ENCODE results near the gene KCNT2. TPM values are rescaled to one million over a fixed set of nuclear protein-coding genes. Genes with fewer than 3 reads are reported as not detected.

Gene KCNT2
- 2.4 TPM for polyA plus RNA-seq (2013, experiment 1 of 2)
- 2.8 TPM for polyA plus RNA-seq (2013, experiment 2 of 2)

DNA sequence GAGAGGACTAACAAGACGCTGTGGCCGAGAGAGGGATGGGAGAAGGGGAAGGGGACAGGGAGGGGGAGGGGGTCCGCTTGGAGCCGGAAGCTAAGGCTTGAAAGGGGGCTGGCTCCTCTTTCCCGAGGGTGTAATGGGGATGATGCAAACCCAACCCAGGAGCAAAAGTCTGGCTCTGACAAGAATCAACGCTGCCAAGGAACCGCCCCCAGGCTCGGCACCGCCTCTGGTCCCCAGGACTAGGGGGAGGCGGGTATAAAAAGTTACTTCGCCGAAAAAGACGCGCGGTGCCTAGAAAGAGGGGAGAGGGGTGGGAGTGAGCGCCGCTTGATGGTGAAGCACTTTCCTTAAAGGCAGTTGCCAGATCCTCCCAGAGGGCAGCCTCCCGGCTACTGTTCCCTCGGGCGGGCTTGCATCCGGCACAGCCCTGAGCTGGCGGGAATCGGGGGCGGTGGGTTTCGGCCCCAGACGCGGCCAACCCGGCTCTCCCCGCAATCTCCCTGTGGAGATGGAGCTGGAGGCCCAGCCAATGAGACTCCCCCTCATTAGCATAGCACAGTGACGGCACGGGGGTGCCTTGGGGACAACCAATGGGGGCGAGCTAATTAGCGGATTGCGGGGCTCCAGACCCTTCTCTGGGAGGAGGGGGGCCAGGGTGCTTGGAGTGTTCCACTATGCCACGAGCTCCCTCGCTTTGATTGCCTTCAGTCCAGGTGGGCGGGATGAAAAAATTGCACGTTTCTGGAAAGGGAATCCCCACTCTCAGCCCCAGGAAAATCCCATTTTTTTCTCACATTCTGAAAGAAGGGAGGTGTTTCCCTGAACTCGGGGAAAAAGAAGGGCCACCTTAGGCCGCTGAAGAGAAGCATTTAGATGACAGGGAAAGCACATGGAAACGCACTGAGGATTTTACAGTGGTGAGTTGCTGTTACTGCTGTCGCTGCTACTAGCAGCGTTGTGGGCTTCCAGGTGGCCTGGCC is at the start of gene KCNT2:
KCNT2 (minus strand) TSS at position 51 of the 980 bp plus-strand sequence. CDS start 131 bp downstream, outside the sequence.
- peaks cover 5% of the 10 kb centered on the region for H3K79me1 ChIP-seq (replicated peaks; ENCODE audit: low read length, poor library complexity, severe bottlenecking)
- H3K4me2 ChIP-seq (ENCODE audit: low read length, poor library complexity, severe bottlenecking) = peak within 1 kb of the TSS; percentile 64
- peak within 1 kb of the TSS; percentile 63 for H2BK15ac ChIP-seq (ENCODE audit: low read depth, poor library complexity, severe bottlenecking)
- no peak within 1 kb of the TSS for H4K91ac ChIP-seq (ENCODE audit: low read length)
- H2AFZ ChIP-seq (ENCODE audit: low read depth, low read length) = peak within 1 kb of the TSS; percentile 79
- peak within 1 kb of the TSS; percentile 73 for H3K27ac ChIP-seq (ENCODE audit: low read length, poor library complexity, severe bottlenecking)
- under 1% methylated on average over 43 of the region's 43 CpGs for WGBS
- H3K14ac ChIP-seq (ENCODE audit: low read length in 2 of 2) = no peak within 1 kb of the TSS
- H3K4me3 ChIP-seq (ENCODE audit: insufficient read depth in 1 of 2, low read depth in 1 of 2, low read length in 2 of 2) = peak within 1 kb of the TSS; percentile 68 to 77
- H2BK5ac ChIP-seq (ENCODE audit: low read depth, low read length, poor library complexity, severe bottlenecking) = no peak within 1 kb of the TSS
- H2BK120ac ChIP-seq (ENCODE audit: low read depth, low read length) = no peak within 1 kb of the TSS
- peak within 1 kb of the TSS in 1 of 2 experiments; percentile 60 for H3K4ac ChIP-seq (ENCODE audit: low read depth in 1 of 2, low read length in 2 of 2)
- no peaks in the 10 kb centered on the region for H3K36me3 ChIP-seq (ENCODE audit: control insufficient read depth in 1 of 2, insufficient read depth in 2 of 2, low read depth in 1 of 2, low read length in 2 of 2)
- peak within 1 kb of the TSS; percentile 71 for H4K8ac ChIP-seq (ENCODE audit: low read length)
- DNase-seq = peak; percentile 88
- H2BK12ac ChIP-seq (ENCODE audit: low read length in 2 of 2) = peak within 1 kb of the TSS; percentile 37 to 42
- no peak within 1 kb of the TSS for H2AK5ac ChIP-seq (ENCODE audit: low read length, severe bottlenecking)
- no peaks in the 10 kb centered on the region for H3K9me3 ChIP-seq (ENCODE audit: control insufficient read depth, low read length)
- H3K23ac ChIP-seq (ENCODE audit: low read length in 2 of 2) = no peak within 1 kb of the TSS
- peak within 1 kb of the TSS; percentile 50 to 80 for H3K18ac ChIP-seq (ENCODE audit: low read depth in 1 of 2, low read length in 2 of 2)
- H3K27me3 ChIP-seq (ENCODE audit: control insufficient read depth in 1 of 2, insufficient read depth in 1 of 2, low read length in 2 of 2) = no peaks in the 10 kb centered on the region
- peak within 1 kb of the TSS; percentile 68 for H3K9ac ChIP-seq (ENCODE audit: low read length)
- peaks cover 3% of the 10 kb centered on the region for H3K4me1 ChIP-seq (ENCODE audit: control insufficient read depth, insufficient read depth, low read depth, low read length)

DNA sequence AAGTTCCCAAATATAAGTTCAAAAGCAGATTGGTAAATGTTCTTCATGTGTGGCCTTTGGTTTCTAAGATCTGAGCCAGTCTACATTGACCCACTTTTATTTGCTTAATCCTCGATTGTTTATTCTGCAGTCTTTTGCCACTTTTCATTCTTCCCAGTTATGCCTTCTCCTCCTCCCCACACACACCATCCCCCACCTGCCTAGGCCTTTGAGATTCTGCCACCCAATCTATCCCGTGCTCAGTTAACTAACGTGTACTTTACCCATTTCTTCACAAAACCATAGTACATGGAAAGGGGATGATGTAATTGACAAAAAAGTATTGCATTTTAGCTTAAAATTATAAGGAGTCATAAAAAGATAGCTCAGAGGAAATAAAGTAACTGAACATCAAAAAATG is 47.3 kb upstream of the KCNT2 start:
- Histone ChIP-seq H3K27me3 (ENCODE audit: control insufficient read depth in 1 of 2, insufficient read depth in 1 of 2, low read length in 2 of 2) (no peaks in the 10 kb centered on the region), H2BK12ac (ENCODE audit: low read length in 2 of 2) (no peak overlapping the region), H2BK15ac (ENCODE audit: low read depth, poor library complexity, severe bottlenecking) (no peak overlapping the region), H3K4ac (ENCODE audit: low read depth in 1 of 2, low read length in 2 of 2) (no peak overlapping the region), H3K23ac (ENCODE audit: low read length in 2 of 2) (no peak overlapping the region), H2AK5ac (ENCODE audit: low read length, severe bottlenecking) (no peak overlapping the region), H2AFZ (ENCODE audit: low read depth, low read length) (no peak overlapping the region), H3K9me3 (ENCODE audit: control insufficient read depth, low read length) (no peaks in the 10 kb centered on the region), H3K18ac (ENCODE audit: low read depth in 1 of 2, low read length in 2 of 2) (no peak overlapping the region), H3K4me2 (ENCODE audit: low read length, poor library complexity, severe bottlenecking) (no peak overlapping the region), H3K4me1 (ENCODE audit: control insufficient read depth, insufficient read depth, low read depth, low read length) (peaks cover 1% of the 10 kb centered on the region), H3K9ac (ENCODE audit: low read length) (no peak overlapping the region), H3K4me3 (ENCODE audit: insufficient read depth in 1 of 2, low read depth in 1 of 2, low read length in 2 of 2) (no peak overlapping the region), H4K8ac (ENCODE audit: low read length) (no peak overlapping the region), H3K14ac (ENCODE audit: low read length in 2 of 2) (no peak overlapping the region), H3K27ac (ENCODE audit: low read length, poor library complexity, severe bottlenecking) (no peak overlapping the region), H3K79me1 (replicated peaks; ENCODE audit: low read length, poor library complexity, severe bottlenecking) (peaks cover 5% of the 10 kb centered on the region), H3K36me3 (ENCODE audit: control insufficient read depth in 1 of 2, insufficient read depth in 2 of 2, low read depth in 1 of 2, low read length in 2 of 2) (peaks cover 0 to 6% of the 10 kb centered on the region in 2 experiments), H4K91ac (ENCODE audit: low read length) (no peak overlapping the region), H2BK120ac (ENCODE audit: low read depth, low read length) (no peak overlapping the region), H2BK5ac (ENCODE audit: low read depth, low read length, poor library complexity, severe bottlenecking) (no peak overlapping the region)
- no peak for DNase-seq
- WGBS = 100% methylated on average over 1 of the region's 3 CpGs

DNA sequence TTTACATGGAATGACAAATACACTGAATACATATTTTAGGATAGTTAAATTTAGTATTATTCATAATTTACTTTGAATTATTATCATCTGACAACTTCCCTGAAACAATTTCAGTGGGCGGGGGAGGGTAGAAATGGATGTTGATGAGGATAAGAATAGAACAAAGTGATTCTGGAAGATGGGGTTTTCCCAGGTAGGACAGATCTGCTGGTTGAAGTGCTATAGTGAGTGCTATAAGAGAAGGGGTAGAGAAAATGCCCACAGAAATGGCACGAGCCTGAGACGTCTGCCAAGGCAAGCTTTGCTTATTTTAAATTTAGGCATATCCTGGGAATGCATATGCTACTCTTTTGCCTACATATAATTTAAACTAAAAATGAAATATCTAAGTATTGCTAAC is 46.8 kb upstream of the KCNT2 start:
- peaks cover 5% of the 10 kb centered on the region for H3K79me1 ChIP-seq (replicated peaks; ENCODE audit: low read length, poor library complexity, severe bottlenecking)
- H2AK5ac ChIP-seq (ENCODE audit: low read length, severe bottlenecking) = no peak overlapping the region
- H2BK5ac ChIP-seq (ENCODE audit: low read depth, low read length, poor library complexity, severe bottlenecking) = no peak overlapping the region
- H3K36me3 ChIP-seq (ENCODE audit: control insufficient read depth in 1 of 2, insufficient read depth in 2 of 2, low read depth in 1 of 2, low read length in 2 of 2) = peaks cover 0 to 6% of the 10 kb centered on the region in 2 experiments
- H3K9ac ChIP-seq (ENCODE audit: low read length) = no peak overlapping the region
- H3K27ac ChIP-seq (ENCODE audit: low read length, poor library complexity, severe bottlenecking) = no peak overlapping the region
- H3K23ac ChIP-seq (ENCODE audit: low read length in 2 of 2) = no peak overlapping the region
- no peak overlapping the region for H2BK120ac ChIP-seq (ENCODE audit: low read depth, low read length)
- no peak overlapping the region for H3K4me2 ChIP-seq (ENCODE audit: low read length, poor library complexity, severe bottlenecking)
- peak overlapping the region in 1 of 2 experiments; percentile 70 for H3K4me3 ChIP-seq (ENCODE audit: insufficient read depth in 1 of 2, low read depth in 1 of 2, low read length in 2 of 2)
- H2BK12ac ChIP-seq (ENCODE audit: low read length in 2 of 2) = no peak overlapping the region
- no peak overlapping the region for H4K8ac ChIP-seq (ENCODE audit: low read length)
- peaks cover 3% of the 10 kb centered on the region for H3K4me1 ChIP-seq (ENCODE audit: control insufficient read depth, insufficient read depth, low read depth, low read length)
- H2AFZ ChIP-seq (ENCODE audit: low read depth, low read length) = no peak overlapping the region
- no peak overlapping the region for H4K91ac ChIP-seq (ENCODE audit: low read length)
- DNase-seq = no peak
- WGBS = 100% methylated on average over 1 of the region's 3 CpGs
- no peaks in the 10 kb centered on the region for H3K9me3 ChIP-seq (ENCODE audit: control insufficient read depth, low read length)
- no peak overlapping the region for H2BK15ac ChIP-seq (ENCODE audit: low read depth, poor library complexity, severe bottlenecking)
- H3K18ac ChIP-seq (ENCODE audit: low read depth in 1 of 2, low read length in 2 of 2) = no peak overlapping the region
- H3K27me3 ChIP-seq (ENCODE audit: control insufficient read depth in 1 of 2, insufficient read depth in 1 of 2, low read length in 2 of 2) = no peaks in the 10 kb centered on the region
- no peak overlapping the region for H3K14ac ChIP-seq (ENCODE audit: low read length in 2 of 2)
- H3K4ac ChIP-seq (ENCODE audit: low read depth in 1 of 2, low read length in 2 of 2) = no peak overlapping the region

DNA sequence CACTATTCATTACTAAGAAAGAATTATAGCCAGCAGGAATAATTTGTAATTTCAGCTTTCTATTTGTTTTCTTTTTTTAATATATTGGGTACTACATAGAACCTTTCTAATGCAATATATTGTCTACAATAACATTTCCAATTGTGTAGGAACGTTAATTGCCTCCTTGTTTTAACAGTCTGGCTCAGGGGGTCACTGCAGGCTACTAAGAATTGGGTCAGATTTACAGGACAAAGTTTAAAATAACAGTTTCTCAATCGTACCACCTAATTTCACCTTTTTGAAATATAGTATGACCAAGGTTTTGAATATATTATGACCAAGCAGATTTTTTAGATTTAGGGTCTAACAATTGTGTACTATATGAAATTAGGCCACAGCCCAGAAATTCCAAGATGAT is 46.0 kb upstream of the KCNT2 start:
- Histone ChIP-seq H3K18ac (ENCODE audit: low read depth in 1 of 2, low read length in 2 of 2) (no peak overlapping the region), H2BK120ac (ENCODE audit: low read depth, low read length) (no peak overlapping the region), H3K4me3 (ENCODE audit: insufficient read depth in 1 of 2, low read depth in 1 of 2, low read length in 2 of 2) (peak overlapping the region in 1 of 2 experiments; percentile 70), H2BK5ac (ENCODE audit: low read depth, low read length, poor library complexity, severe bottlenecking) (no peak overlapping the region), H3K23ac (ENCODE audit: low read length in 2 of 2) (no peak overlapping the region), H2BK12ac (ENCODE audit: low read length in 2 of 2) (no peak overlapping the region), H3K27me3 (ENCODE audit: control insufficient read depth in 1 of 2, insufficient read depth in 1 of 2, low read length in 2 of 2) (no peaks in the 10 kb centered on the region), H3K4ac (ENCODE audit: low read depth in 1 of 2, low read length in 2 of 2) (no peak overlapping the region), H3K4me2 (ENCODE audit: low read length, poor library complexity, severe bottlenecking) (peak overlapping the region; percentile 39), H4K8ac (ENCODE audit: low read length) (no peak overlapping the region), H4K91ac (ENCODE audit: low read length) (no peak overlapping the region), H3K27ac (ENCODE audit: low read length, poor library complexity, severe bottlenecking) (no peak overlapping the region), H2AFZ (ENCODE audit: low read depth, low read length) (no peak overlapping the region), H3K4me1 (ENCODE audit: control insufficient read depth, insufficient read depth, low read depth, low read length) (peaks cover 3% of the 10 kb centered on the region), H2BK15ac (ENCODE audit: low read depth, poor library complexity, severe bottlenecking) (no peak overlapping the region), H2AK5ac (ENCODE audit: low read length, severe bottlenecking) (no peak overlapping the region), H3K9ac (ENCODE audit: low read length) (peak overlapping the region; percentile 91), H3K9me3 (ENCODE audit: control insufficient read depth, low read length) (no peaks in the 10 kb centered on the region), H3K79me1 (replicated peaks; ENCODE audit: low read length, poor library complexity, severe bottlenecking) (peaks cover 3% of the 10 kb centered on the region), H3K36me3 (ENCODE audit: control insufficient read depth in 1 of 2, insufficient read depth in 2 of 2, low read depth in 1 of 2, low read length in 2 of 2) (peaks cover 0 to 6% of the 10 kb centered on the region in 2 experiments), H3K14ac (ENCODE audit: low read length in 2 of 2) (no peak overlapping the region)
- WGBS = 88% methylated on average over 1 of the region's 2 CpGs
- no peak for DNase-seq

Measured in mesenchymal stem cell (in vitro differentiated cells and primary cell).